ENCODE results near the gene PHKA2.

PHKA2 gene

GRCh38 chrX:18885328-18886004 is 98.4 kb downstream of the PHKA2 start:
- no peak for DNase-seq (ENCODE audit: low read depth)
- peak overlapping the region; percentile 49 for H3K4me3 ChIP-seq (ENCODE audit: low read depth, low read length)
- TF ChIP-seq MYC (IDR thresholded peaks at IDR 0.05; ENCODE audit: low read depth, low read length) (no peak), CTCF (IDR thresholded peaks at IDR 0.05; ENCODE audit: low read depth, low read length) (no peak), MAX (IDR thresholded peaks at IDR 0.05; ENCODE audit: low read depth, low read length) (no peak), POLR2A (IDR thresholded peaks at IDR 0.05; ENCODE audit: extremely low read depth, insufficient read length) (no peak)

GRCh38 chrX:18884916-18885315 is 99.0 kb downstream of the PHKA2 start:
- no peak overlapping the region for H3K4me3 ChIP-seq (ENCODE audit: low read depth, low read length)
- no peak for DNase-seq (ENCODE audit: low read depth)
- TF ChIP-seq POLR2A (IDR thresholded peaks at IDR 0.05; ENCODE audit: extremely low read depth, insufficient read length) (no peak), CTCF (IDR thresholded peaks at IDR 0.05; ENCODE audit: low read depth, low read length) (no peak), MYC (IDR thresholded peaks at IDR 0.05; ENCODE audit: low read depth, low read length) (no peak), MAX (IDR thresholded peaks at IDR 0.05; ENCODE audit: low read depth, low read length) (no peak)

GRCh38 chrX:18883961-18884765 is 99.8 kb downstream of the PHKA2 start:
- no peak for DNase-seq (ENCODE audit: low read depth)
- no peak overlapping the region for H3K4me3 ChIP-seq (ENCODE audit: low read depth, low read length)
- TF ChIP-seq MAX (IDR thresholded peaks at IDR 0.05; ENCODE audit: low read depth, low read length) (no peak), MYC (IDR thresholded peaks at IDR 0.05; ENCODE audit: low read depth, low read length) (no peak), CTCF (IDR thresholded peaks at IDR 0.05; ENCODE audit: low read depth, low read length) (no peak), POLR2A (IDR thresholded peaks at IDR 0.05; ENCODE audit: extremely low read depth, insufficient read length) (no peak)

GRCh38 chrX:18883234-18883960 is 100.5 kb downstream of the PHKA2 start:
- no peak for DNase-seq (ENCODE audit: low read depth)
- no peak overlapping the region for H3K4me3 ChIP-seq (ENCODE audit: low read depth, low read length)

More at GRCh38 chrX:18883234-18883960, 100.5 kb downstream of the PHKA2 start:
- TF ChIP-seq CTCF (IDR thresholded peaks at IDR 0.05; ENCODE audit: low read depth, low read length) (no peak), MAX (IDR thresholded peaks at IDR 0.05; ENCODE audit: low read depth, low read length) (no peak), POLR2A (IDR thresholded peaks at IDR 0.05; ENCODE audit: extremely low read depth, insufficient read length) (no peak), MYC (IDR thresholded peaks at IDR 0.05; ENCODE audit: low read depth, low read length) (no peak)

Measured in NB4 (cell line).